ENCODE data around the gene POU6F2. TPM values are rescaled to one million over a fixed set of nuclear protein-coding genes. Genes with fewer than 3 reads are reported as not detected.

POU6F2 gene
- total and polyA plus RNA-seq, 5 experiments from 2014 or later, result not detected

DNA sequence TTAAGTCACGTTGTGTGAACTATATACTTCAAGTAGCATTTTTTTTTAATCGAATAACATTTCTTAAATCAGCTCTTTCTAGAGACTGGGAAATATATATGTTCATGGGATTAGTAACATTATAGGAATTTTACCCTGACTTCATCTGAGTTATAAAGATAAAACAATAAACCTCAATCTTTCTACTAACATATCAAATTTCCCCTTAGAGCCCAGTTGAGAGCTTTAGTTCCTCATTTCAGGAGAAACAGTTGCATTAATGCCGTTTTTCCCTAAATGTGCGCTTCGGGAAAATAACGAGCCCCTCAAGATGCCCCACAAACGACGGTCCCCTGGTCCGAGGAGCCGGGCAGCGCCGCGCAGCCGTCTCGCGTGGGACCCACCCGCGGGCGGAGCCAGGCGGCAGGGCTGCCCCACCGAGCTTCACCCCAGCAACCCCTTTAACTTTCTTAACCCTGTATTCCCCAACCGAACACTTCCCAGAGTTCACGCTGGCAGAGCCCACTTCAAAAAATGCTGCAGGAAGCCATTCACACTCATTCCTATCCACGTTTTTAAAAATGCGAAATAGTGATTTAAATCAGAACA is 436.0 kb downstream of the POU6F2 start:
- H3K9me3 Mint-ChIP-seq, result peaks cover 0 to 2% (median 0%) of the 10 kb centered on the region in 9 donors
- DNase-seq (no peak), ATAC-seq (peak; percentile 9 to 16)
- peak overlapping the region in 2 of 10 donors; percentile 20 to 30 for H3K27ac Mint-ChIP-seq
- peaks cover 4 to 17% (median 9%) of the 10 kb centered on the region in 4 donors for H3K4me1 Mint-ChIP-seq
- H3K27me3 Mint-ChIP-seq, result peaks cover 12 to 28% (median 21%) of the 10 kb centered on the region in 5 donors
- H3K36me3 Mint-ChIP-seq, result no peaks in the 10 kb centered on the region
- peak overlapping the region; percentile 80 to 93 (median 88) for H3K4me3 Mint-ChIP-seq
- POLR2A ChIA-PET, result no interaction called here

DNA sequence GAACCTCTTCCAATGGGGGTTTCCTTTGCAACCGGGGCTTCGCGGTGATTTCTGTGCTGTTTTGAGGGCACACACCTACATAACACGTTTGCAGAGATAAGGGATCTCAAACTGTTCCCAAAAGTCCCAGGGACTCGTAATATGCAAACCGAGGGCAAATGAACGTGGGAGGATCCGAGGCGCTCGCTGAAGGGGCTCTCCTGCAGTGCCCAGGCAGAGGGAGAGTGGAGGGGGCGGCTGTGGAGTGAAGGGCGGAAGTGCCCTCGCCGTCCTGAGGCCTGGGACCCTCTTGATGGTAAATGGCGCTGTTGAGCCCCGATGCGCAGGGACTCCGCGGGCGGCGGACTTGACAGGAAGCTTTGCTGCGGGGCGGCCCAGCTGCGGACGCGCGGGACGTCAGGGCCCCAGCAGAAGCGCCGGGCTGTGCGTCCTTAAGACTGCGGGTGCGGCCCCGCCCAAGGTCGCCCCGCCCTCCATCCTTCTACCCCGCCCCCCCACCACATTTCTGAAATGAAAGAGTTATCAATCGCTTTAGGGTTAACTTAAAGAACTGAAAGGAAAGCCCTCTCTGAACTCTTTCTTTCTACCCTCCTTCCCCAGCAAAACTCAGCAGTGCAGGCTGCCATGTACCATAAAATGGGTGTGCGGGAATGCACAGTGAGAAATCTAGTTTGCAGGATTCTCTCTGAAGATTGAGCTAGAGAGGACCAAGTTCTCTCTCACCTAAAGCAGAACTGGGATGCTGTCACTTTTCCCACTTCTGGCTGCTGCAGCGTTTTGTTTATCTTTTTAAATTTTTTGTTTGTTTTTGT is 436.7 kb downstream of the POU6F2 start:
- DNase-seq (peak; percentile 6 to 65 (median 24)), ATAC-seq (peak; percentile 81 to 88)
- peak overlapping the region; percentile 80 to 93 (median 88) for H3K4me3 Mint-ChIP-seq
- H3K36me3 Mint-ChIP-seq, result no peaks in the 10 kb centered on the region
- H3K27me3 Mint-ChIP-seq, result peaks cover 12 to 30% (median 21%) of the 10 kb centered on the region in 5 donors
- H3K4me1 Mint-ChIP-seq, result peaks cover 4 to 17% (median 9%) of the 10 kb centered on the region in 4 donors
- H3K9me3 Mint-ChIP-seq, result peaks cover 0 to 2% (median 0%) of the 10 kb centered on the region in 9 donors
- POLR2A ChIA-PET, result no interaction called here
- peak overlapping the region in 3 of 10 donors; percentile 1 to 30 (median 29) for H3K27ac Mint-ChIP-seq

DNA sequence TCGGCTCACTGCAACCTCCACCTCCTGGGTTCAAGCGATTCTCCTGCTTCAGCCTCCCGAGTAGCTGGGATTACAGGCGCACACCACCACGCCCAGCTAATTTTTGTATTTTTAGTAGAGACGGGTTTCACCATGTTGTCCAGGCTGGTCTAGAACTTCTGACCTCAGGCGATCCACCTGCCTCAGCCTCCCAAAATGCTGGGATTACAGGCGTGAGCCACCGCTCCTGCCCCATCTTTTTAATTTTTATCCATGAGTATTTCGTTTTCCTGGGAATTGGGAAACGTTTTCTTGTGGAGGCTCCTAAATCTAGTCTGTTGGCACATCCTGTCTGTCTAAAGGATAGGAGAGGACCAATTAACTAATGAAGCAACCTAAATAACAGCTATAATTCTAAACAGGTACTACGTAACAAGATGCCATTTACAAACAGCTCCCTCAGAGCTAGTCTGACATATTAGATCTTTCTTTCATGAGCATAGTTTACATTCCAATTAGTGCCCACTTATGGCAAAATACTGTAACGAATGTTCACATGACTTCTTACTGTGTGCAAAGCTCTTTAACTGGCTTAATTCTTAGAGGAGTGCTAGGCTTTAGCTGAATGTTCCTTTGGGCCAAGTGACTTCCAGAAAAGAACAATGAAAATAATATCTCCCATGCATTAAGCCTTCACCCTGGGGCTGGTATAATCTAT is 437.5 kb downstream of the POU6F2 start:
- no peak for ATAC-seq
- Mint-ChIP-seq H3K4me1 (peaks cover 4 to 17% (median 9%) of the 10 kb centered on the region in 4 donors), H3K36me3 (no peaks in the 10 kb centered on the region), H3K9me3 (peaks cover 0 to 2% (median 0%) of the 10 kb centered on the region in 9 donors), H3K27me3 (peaks cover 12 to 30% (median 24%) of the 10 kb centered on the region in 5 donors), H3K4me3 (peak overlapping the region; percentile 68 to 93 (median 86)), H3K27ac (no peak overlapping the region)
- DNase-seq, result no peak
- POLR2A ChIA-PET, result no interaction called here

DNA sequence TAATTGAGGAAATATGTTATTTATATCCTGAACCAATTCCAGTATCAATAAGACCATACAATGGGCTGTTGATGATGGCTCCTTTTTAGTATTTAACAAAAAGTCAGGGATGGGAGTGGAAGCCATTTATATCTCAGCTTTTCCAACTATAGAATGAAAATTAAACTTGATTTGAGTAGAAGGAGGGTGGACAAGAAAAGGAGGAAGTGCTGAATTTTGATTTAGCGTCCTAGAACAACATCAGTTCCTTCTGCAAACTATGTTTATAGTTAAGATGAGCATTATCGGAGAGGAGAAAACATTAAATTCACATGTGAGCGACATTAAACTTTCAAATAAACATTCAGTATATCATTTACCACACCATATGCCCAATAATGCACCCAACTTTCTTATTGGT is 439.2 kb downstream of the POU6F2 start:
- no peaks in the 10 kb centered on the region for H3K36me3 Mint-ChIP-seq
- peaks cover 14 to 30% (median 24%) of the 10 kb centered on the region in 5 donors for H3K27me3 Mint-ChIP-seq
- H3K27ac Mint-ChIP-seq, result peak overlapping the region in 1 of 10 donors; percentile 39
- DNase-seq, result no peak
- H3K4me3 Mint-ChIP-seq, result no peak overlapping the region
- peaks cover 0 to 2% (median 0%) of the 10 kb centered on the region in 9 donors for H3K9me3 Mint-ChIP-seq
- POLR2A ChIA-PET, result no interaction called here
- peaks cover 4 to 17% (median 9%) of the 10 kb centered on the region in 4 donors for H3K4me1 Mint-ChIP-seq
- ATAC-seq, result no peak

DNA sequence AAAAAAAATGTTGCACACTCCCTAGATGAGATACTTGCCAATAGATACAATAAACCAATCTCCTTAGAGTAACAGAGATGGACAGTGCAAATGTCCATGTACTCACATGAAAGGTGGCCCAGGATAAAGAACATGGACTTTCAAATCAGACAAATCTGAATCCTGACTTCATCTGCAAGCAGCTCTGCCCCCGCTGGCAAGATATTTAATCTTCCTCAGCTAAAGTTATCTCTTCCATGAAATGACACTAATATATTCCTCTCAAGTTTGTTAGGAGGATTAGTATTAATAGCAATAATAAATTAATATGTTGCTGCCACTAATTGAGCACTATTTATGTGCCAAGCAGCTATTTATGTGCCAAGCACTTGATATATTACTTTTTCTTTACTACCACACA is 439.9 kb downstream of the POU6F2 start:
- Mint-ChIP-seq H3K4me3 (no peak overlapping the region), H3K36me3 (no peaks in the 10 kb centered on the region), H3K9me3 (no peaks in the 10 kb centered on the region), H3K27me3 (peaks cover 16 to 30% (median 24%) of the 10 kb centered on the region in 5 donors), H3K27ac (peak overlapping the region in 1 of 10 donors; percentile 19), H3K4me1 (peaks cover 4 to 17% (median 9%) of the 10 kb centered on the region in 4 donors)
- POLR2A ChIA-PET, result no interaction called here
- DNase-seq (no peak), ATAC-seq (no peak)

DNA sequence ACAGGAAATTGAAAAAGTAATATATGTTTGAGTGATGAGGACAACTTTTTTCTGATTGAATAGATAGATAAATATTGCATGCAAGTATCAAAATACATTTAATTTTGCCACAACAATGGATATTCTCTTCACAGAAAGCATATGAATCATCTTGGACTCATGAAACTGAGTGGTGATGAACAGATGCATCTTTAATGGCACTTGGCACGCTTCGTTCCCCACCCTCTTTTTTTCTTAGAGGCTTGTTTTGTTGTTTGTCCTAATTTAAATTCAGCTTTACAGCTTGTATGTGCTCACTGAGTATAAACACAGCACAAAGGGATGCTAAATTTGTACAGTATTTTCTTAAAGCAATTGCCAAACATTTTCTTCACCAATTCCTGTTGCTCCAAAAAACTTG is 443.5 kb downstream of the POU6F2 start:
- H3K36me3 Mint-ChIP-seq, result no peaks in the 10 kb centered on the region
- no peak for DNase-seq
- no peaks in the 10 kb centered on the region for H3K9me3 Mint-ChIP-seq
- no peaks in the 10 kb centered on the region for H3K4me1 Mint-ChIP-seq
- ATAC-seq, result no peak
- peaks cover 18 to 23% (median 21%) of the 10 kb centered on the region in 5 donors for H3K27me3 Mint-ChIP-seq
- POLR2A ChIA-PET, result no interaction called here
- no peak overlapping the region for H3K27ac Mint-ChIP-seq
- H3K4me3 Mint-ChIP-seq, result no peak overlapping the region

DNA sequence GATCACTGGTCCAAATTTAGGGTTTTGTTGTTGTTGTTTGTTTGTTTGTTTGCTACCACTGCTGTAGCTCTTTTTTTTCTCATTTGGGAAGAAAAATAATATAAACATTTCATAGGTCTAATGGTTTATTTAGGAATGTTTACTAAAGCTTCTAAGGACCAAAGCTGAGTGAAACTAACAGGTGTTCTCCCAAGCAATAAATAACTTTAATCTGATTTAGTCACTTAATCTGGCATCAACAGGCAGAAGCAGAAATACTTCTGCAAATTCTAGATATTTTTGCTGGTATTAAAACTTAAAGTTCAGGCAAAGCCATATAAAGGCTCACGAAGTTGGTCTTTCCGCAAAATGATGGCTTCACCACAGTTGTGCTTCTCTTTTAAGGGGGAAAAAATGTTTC is 444.0 kb downstream of the POU6F2 start:
- no peaks in the 10 kb centered on the region for H3K4me1 Mint-ChIP-seq
- H3K4me3 Mint-ChIP-seq, result no peak overlapping the region
- ATAC-seq (no peak), DNase-seq (no peak)
- H3K27ac Mint-ChIP-seq, result no peak overlapping the region
- POLR2A ChIA-PET, result no interaction called here
- H3K27me3 Mint-ChIP-seq, result peaks cover 15 to 22% (median 19%) of the 10 kb centered on the region in 5 donors
- no peaks in the 10 kb centered on the region for H3K9me3 Mint-ChIP-seq
- H3K36me3 Mint-ChIP-seq, result no peaks in the 10 kb centered on the region

DNA sequence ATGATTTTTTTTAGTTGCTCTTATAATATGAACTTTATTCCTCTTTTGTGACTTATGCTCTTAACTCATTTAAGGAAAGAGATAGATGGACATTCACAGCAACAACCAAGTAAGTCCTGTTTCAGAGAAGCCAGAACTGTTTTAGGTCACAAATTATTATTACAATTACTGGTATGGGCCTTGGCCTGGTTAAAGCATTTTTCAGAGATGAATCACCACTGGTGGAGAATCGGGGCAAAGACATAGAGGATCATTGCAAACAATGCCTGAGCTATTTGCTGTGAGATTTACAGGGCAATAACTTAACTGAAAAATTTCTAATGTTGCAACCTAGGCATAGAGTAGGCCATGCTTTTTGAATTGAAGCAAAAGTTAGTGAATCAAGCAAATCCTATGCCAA is 450.5 kb downstream of the POU6F2 start:
- no peak overlapping the region for H3K27ac Mint-ChIP-seq
- ATAC-seq (no peak), DNase-seq (no peak)
- H3K9me3 Mint-ChIP-seq, result peaks cover 0 to 2% (median 0%) of the 10 kb centered on the region in 9 donors
- no peak overlapping the region for H3K4me3 Mint-ChIP-seq
- peaks cover 0 to 8% (median 6%) of the 10 kb centered on the region in 5 donors for H3K27me3 Mint-ChIP-seq
- POLR2A ChIA-PET, result no interaction called here
- H3K4me1 Mint-ChIP-seq, result peaks cover 0 to 2% (median 0%) of the 10 kb centered on the region in 4 donors
- no peaks in the 10 kb centered on the region for H3K36me3 Mint-ChIP-seq

DNA sequence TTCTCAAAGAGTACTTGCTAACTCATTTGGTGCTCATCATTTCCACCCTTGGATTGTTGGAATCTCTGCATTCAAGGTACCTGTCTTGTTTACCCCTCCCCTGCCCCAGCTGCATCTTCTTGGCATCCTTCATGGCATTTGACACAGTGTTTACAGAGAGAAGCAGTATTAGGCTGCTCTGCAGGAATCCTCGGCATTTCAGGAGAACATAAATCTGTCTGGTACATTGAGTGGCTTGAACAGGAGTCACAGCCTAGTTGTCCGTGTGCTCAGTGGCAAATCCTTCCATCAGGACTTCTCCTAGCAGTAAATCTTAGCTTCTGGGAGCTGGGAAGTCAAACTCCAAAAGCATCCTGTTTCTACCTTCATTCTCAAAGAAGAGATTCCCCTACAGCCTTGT is 451.7 kb downstream of the POU6F2 start:
- Mint-ChIP-seq H3K36me3 (no peaks in the 10 kb centered on the region), H3K27ac (no peak overlapping the region), H3K4me1 (peaks cover 0 to 5% (median 0%) of the 10 kb centered on the region in 4 donors), H3K9me3 (peaks cover 0 to 2% (median 0%) of the 10 kb centered on the region in 9 donors), H3K27me3 (peaks cover 0 to 8% (median 6%) of the 10 kb centered on the region in 5 donors), H3K4me3 (no peak overlapping the region)
- no peak for DNase-seq
- POLR2A ChIA-PET, result no interaction called here
- ATAC-seq, result no peak

DNA sequence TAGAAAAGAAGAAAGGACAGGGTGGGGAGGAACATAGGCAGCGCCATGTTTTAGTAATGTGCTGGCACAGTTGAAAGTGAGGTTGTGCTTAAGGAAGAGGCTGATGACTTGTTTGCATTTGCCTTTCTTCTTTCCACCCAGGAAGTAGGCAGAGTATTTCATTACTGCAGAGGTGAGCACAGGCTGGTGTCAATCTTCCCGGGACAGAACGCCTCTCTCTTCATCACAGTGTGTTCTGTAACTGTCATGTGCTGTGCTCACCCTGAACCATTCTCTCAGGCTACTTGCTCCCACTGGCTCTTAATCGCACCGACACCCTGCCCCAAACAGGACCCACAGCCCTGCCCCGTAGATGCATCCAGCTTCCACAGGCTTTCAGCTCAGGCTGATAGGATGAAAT is 452.7 kb downstream of the POU6F2 start:
- Mint-ChIP-seq H3K4me3 (no peak overlapping the region), H3K4me1 (peaks cover 0 to 5% (median 0%) of the 10 kb centered on the region in 4 donors), H3K9me3 (peaks cover 0 to 3% (median 0%) of the 10 kb centered on the region in 9 donors), H3K27me3 (peaks cover 0 to 8% (median 6%) of the 10 kb centered on the region in 5 donors), H3K36me3 (no peaks in the 10 kb centered on the region), H3K27ac (no peak overlapping the region)
- POLR2A ChIA-PET, result no interaction called here
- no peak for ATAC-seq
- no peak for DNase-seq

DNA sequence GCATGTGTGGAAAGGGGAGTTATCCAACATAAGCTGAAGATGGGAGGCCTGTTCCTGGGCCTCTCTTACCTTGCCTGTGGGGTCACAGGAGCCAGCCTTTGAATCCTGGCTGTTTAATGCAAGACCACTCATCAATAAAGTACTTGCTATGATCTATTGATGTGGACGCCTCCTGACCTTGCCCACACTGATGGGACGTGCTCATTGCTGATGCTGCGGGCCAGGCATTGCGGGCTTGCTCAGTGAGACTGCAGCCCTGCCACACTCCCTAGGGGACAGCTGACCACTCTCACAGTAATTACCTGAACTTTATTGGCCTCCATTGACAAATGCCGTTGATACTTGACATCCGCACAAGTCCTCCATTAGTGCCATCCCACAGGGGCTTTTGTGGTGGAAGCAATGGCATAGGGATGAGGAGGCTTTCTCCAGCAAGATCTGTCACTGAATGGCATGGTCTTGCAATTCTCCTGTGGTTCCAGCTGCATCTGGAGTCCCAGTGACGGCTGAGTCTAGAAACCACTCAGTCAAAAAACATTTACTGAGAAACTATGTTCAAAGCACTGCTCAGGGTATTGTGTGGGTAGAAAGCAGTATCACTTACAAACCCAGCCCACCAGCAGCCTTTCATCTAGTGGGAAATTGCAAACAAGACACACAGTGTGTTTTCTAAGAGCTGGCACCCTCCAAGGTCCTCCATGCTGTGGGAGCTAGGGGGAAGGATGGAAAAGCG is 453.4 kb downstream of the POU6F2 start:
- Mint-ChIP-seq H3K36me3 (no peaks in the 10 kb centered on the region), H3K27me3 (peaks cover 0 to 7% (median 5%) of the 10 kb centered on the region in 5 donors), H3K4me1 (peaks cover 0 to 5% (median 0%) of the 10 kb centered on the region in 4 donors), H3K4me3 (no peak overlapping the region), H3K27ac (no peak overlapping the region), H3K9me3 (peaks cover 0 to 3% (median 0%) of the 10 kb centered on the region in 9 donors)
- no peak for ATAC-seq
- POLR2A ChIA-PET, result no interaction called here
- no peak for DNase-seq

DNA sequence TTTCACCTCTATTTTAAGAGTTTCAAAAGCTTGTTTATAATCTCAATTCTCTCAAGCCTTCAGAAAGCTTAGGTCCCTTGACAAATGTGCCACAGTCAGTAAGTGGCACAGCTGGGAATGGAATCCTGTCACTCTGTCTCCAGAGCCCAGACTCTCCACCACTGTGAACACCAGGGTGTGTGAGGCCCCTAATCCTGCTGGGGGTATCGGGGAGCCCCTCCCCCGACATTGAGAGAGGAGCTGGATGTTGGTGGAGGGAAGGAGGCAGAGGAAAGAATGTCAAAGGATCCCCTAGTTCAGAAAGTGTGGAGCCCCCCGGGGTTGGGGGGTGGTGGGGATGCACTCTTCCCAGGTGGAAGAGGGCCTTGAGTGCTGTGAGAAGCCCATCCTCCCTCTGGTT is 454.7 kb downstream of the POU6F2 start:
- Mint-ChIP-seq H3K9me3 (peaks cover 0 to 3% (median 0%) of the 10 kb centered on the region in 9 donors), H3K27ac (no peak overlapping the region), H3K27me3 (peaks cover 0 to 11% (median 4%) of the 10 kb centered on the region in 5 donors), H3K4me1 (peaks cover 0 to 5% (median 0%) of the 10 kb centered on the region in 4 donors), H3K4me3 (no peak overlapping the region), H3K36me3 (no peaks in the 10 kb centered on the region)
- DNase-seq (no peak), ATAC-seq (no peak)
- POLR2A ChIA-PET, result no interaction called here
